HG02943 (cell line): ENCODE measurements around the gene KBTBD2.
A peak's percentile ranks its signal among the peaks of the same experiment; 100 is the strongest.
"Not testable (repeated sequence)": the region's sequence is repeated elsewhere in the genome, so short reads cannot be mapped to it uniquely, and the experiment has no call there.

ENCODE experiments used
- ATAC-seq: cut with Tn5 transposase; IDR thresholded peaks from one replicate; pipeline ENCODE4 v1.9.1; 2021; ENCODE audit warnings: mild to moderate bottlenecking, low read depth, moderate library complexity; ENCODE audit not compliant: unreplicated experiment

KBTBD2 gene

GRCh38 chr7:32891043-32891799, at the start of gene KBTBD2:
KBTBD2 (minus strand) TSS chr7:32891760; CDS start chr7:32879604, 12,156 bp downstream.
- ATAC-seq = peak; percentile 59

GRCh38 chr7:32941181-32941580, 49.6 kb upstream of the KBTBD2 start:
- ATAC-seq = no peak

GRCh38 chr7:32937344-32938174, 46.0 kb upstream of the KBTBD2 start:
- ATAC-seq = no peak

- ATAC-seq = no peak
Observed at GRCh38 chr7:32936689-32937088, 45.1 kb upstream of the KBTBD2 start.

GRCh38 chr7:32935558-32935957, 44.0 kb upstream of the KBTBD2 start:
- no peak for ATAC-seq

GRCh38 chr7:32930378-32930777, 38.8 kb upstream of the KBTBD2 start:
- ATAC-seq = no peak

- no peak for ATAC-seq
Observed at GRCh38 chr7:32929430-32930143, 38.0 kb upstream of the KBTBD2 start.

GRCh38 chr7:32928785-32929298, 37.3 kb upstream of the KBTBD2 start:
- no peak for ATAC-seq

- ATAC-seq = no peak
Observed at GRCh38 chr7:32921896-32922295, 30.3 kb upstream of the KBTBD2 start.

GRCh38 chr7:32916994-32917393, 25.4 kb upstream of the KBTBD2 start:
- ATAC-seq = not testable (repeated sequence)

- ATAC-seq = no peak
Observed at GRCh38 chr7:32916006-32916405, 24.4 kb upstream of the KBTBD2 start.

GRCh38 chr7:32915041-32915536, 23.5 kb upstream of the KBTBD2 start:
- no peak for ATAC-seq

GRCh38 chr7:32914184-32914583, 22.6 kb upstream of the KBTBD2 start:
- no peak for ATAC-seq

- no peak for ATAC-seq
Observed at GRCh38 chr7:32910195-32910594, 18.6 kb upstream of the KBTBD2 start.

- peak; percentile 59 for ATAC-seq
Observed at GRCh38 chr7:32905175-32905662, 13.7 kb upstream of the KBTBD2 start.

GRCh38 chr7:32901629-32902028, 10.1 kb upstream of the KBTBD2 start:
- ATAC-seq = no peak

GRCh38 chr7:32900433-32900995, 9.0 kb upstream of the KBTBD2 start:
- no peak for ATAC-seq

GRCh38 chr7:32897376-32897775, 5.8 kb upstream of the KBTBD2 start:
- ATAC-seq = not testable (repeated sequence)

GRCh38 chr7:32896564-32897347, 5.2 kb upstream of the KBTBD2 start:
- ATAC-seq = no peak
